DMS114 treated with DMSO at 0.1 percent for 48 hours (cell line): ENCODE measurements around the gene FAM174B.

Source experiments
- DNase-seq: peaks from one replicate; lab custom pipeline; 2025; ENCODE audit not compliant: unreplicated experiment; lab: John Stamatoyannopoulos, UW

Gene FAM174B

DNA sequence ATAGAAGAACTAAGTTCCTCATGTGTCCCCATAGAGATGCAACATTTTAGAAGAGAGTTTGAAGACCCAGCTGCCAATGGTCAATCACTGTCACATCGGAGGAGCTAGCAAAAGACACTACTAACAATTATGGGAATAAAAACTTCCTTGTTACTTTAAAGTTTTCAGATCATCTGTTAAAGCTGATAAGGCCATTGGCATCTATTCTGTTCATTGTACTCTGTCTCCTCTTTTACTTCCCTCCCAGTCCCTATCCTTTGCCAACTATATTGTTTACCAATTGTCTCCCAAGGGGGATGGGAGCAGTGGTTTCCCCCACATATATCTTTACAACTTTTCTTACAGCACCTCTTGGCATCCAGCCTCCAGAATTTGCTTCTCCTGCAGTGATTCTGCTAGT, 81.0 kb downstream of the FAM174B start:
- DNase-seq, result no peak

DNA sequence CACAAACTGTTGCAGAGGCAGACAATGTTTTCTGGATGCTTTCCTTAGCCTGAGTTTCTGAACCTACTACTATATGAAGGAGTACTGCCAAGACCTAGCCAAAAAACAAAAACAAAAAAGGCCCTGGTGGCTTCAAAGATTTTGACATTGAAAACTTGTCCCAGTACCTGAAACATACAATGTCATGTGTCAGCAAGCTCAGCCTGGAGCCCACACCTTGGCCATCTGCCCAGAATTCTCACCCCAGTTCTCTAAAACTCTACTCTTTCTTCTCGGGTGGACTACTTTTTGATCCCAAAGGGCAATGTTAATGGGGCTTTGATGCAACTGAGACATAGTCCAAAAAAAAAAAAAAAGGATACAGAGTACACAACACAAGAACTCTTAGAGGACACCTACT, 81.4 kb downstream of the FAM174B start:
- no peak for DNase-seq

GRCh38 chr15:92571824-92572223, 83.8 kb downstream of the FAM174B start:
- DNase-seq, result no peak

DNA sequence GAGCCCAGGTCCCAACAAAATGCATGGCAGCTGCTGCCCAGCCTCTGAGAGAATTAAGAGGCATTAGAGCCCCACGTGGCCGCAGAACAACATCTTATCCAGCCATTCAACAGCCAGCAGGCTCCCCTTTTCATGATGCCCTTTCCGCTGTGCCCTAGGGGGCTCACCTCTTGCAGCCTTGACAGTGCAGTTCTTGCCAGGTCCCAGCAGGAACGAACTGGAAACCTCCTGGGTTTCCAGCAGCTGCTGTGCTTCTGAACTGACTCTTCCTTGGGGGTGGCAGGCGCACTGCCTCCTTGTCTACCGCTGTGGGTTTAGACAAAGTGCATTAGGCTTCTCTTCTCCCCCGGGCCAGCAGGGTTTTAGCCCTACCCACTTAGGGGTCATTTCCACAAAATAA, 85.2 kb downstream of the FAM174B start:
- no peak for DNase-seq

- DNase-seq, result no peak
These were observed 85.8 kb downstream of the FAM174B start for GRCh38 chr15:92569778-92570177.
